Neural cell (in vitro differentiated cells): ENCODE data around the gene TTC9B. TPM values are rescaled to one million over a fixed set of nuclear protein-coding genes. Genes with fewer than 3 reads are reported as not detected.

ENCODE experiments used
- H2AFZ ChIP-seq: fragments of 200-600, 300-800 bp; sonication (generic), shearing (Covaris generic); 2 replicates; pipeline ENCODE4 v1.6.0; 2014; ENCODE audit warnings: low read depth, mild to moderate bottlenecking, antibody characterized with exemption, low read length, moderate library complexity
- H3F3A ChIP-seq: fragments of 200-600 bp; shearing (Covaris generic); 2 replicates; pipeline ENCODE4 v1.6.1; 2016; ENCODE audit warnings: mild to moderate bottlenecking, moderate library complexity, mixed read lengths, antibody characterized with exemption, low read length; ENCODE audit not compliant: insufficient read depth, poor library complexity, severe bottlenecking
- H3K27ac ChIP-seq: fragments of 200-600, 300-800 bp; sonication (generic), shearing (Covaris generic); 2 replicates; pipeline ENCODE4 v1.5.1; 2014; ENCODE audit warnings: mild to moderate bottlenecking, low read length, moderate library complexity
- H3K27me3 ChIP-seq: fragments of 300-800, 200-600 bp; sonication (generic), shearing (Covaris generic); 2 replicates; pipeline ENCODE4 v1.6.0; 2014; ENCODE audit warnings: mild to moderate bottlenecking, low read depth, low read length, moderate library complexity; ENCODE audit not compliant: insufficient read depth
- H3K36me3 ChIP-seq: fragments of 300-800, 200-600 bp; sonication (generic), shearing (Covaris generic); 2 replicates; pipeline ENCODE4 v1.5.1; 2014; ENCODE audit warnings: mild to moderate bottlenecking, antibody characterized with exemption, low read length, moderate library complexity; ENCODE audit not compliant: insufficient read depth
- H3K4me2 ChIP-seq: fragments of 300-800, 200-600 bp; sonication (generic), shearing (Covaris generic); 2 replicates; pipeline ENCODE4 v1.6.0; 2014; ENCODE audit warnings: mild to moderate bottlenecking, low read length
- H3K4me3 ChIP-seq: fragments of 300-800, 200-600 bp; sonication (generic), shearing (Covaris generic); 2 replicates; pipeline ENCODE4 v1.5.1; 2014; ENCODE audit warnings: mild to moderate bottlenecking, low read length, moderate library complexity
- H3K79me2 ChIP-seq: fragments of 200-600 bp; shearing (Covaris generic); replicated peaks from 2 replicates; pipeline ENCODE4 v1.6.0; 2014; ENCODE audit warnings: mild to moderate bottlenecking, low read length, moderate library complexity; ENCODE audit not compliant: insufficient read depth
- H3K9ac ChIP-seq: fragments of 300-800, 200-600 bp; sonication (generic), shearing (Covaris generic); 2 replicates; pipeline ENCODE4 v1.6.1; 2016; ENCODE audit warnings: mild to moderate bottlenecking, low read length, mixed read lengths
- H3K9me2 ChIP-seq: fragments of 200-600 bp; shearing (Covaris generic); 2 replicates; pipeline ENCODE4 v1.6.1; 2016; ENCODE audit warnings: mild to moderate bottlenecking, low read length, mixed read lengths; ENCODE audit not compliant: insufficient read depth
- H3K9me3 ChIP-seq: fragments of 200-600, 300-800 bp; sonication (generic), shearing (Covaris generic); 2 replicates; pipeline ENCODE4 v1.6.1; 2016; ENCODE audit warnings: mild to moderate bottlenecking, mixed run types, low read length, moderate library complexity, mixed read lengths
- H4K20me1 ChIP-seq: fragments of 200-600 bp; shearing (Covaris generic); 2 replicates; pipeline ENCODE4 v1.6.1; 2016; ENCODE audit warnings: mild to moderate bottlenecking, mixed run types; ENCODE audit not compliant: insufficient read depth
- EP300 ChIP-seq: fragments of 450-650 bp; conservative IDR thresholded peaks from 2 replicates; pipeline ENCODE4 v1.6.1; 2014; ENCODE audit warnings: antibody characterized with exemption, mild to moderate bottlenecking, moderate library complexity; ENCODE audit not compliant: poor library complexity, severe bottlenecking
- EZH2 ChIP-seq: fragments of 200-600, 300-800 bp; shearing (Covaris generic), sonication (generic); IDR thresholded peaks from 2 replicates; pipeline ENCODE4 v1.6.1; 2014; ENCODE audit warnings: antibody characterized with exemption, low read length, borderline replicate concordance, mild to moderate bottlenecking; ENCODE audit not compliant: insufficient read depth, poor library complexity, severe bottlenecking
- MXI1 ChIP-seq: fragments of 450-650 bp; conservative IDR thresholded peaks from 2 replicates; pipeline ENCODE4 v1.6.1; 2014; ENCODE audit warnings: antibody characterized with exemption, mild to moderate bottlenecking; ENCODE audit not compliant: poor library complexity, severe bottlenecking
- POLR2AphosphoS5 ChIP-seq: IDR thresholded peaks from 2 replicates; pipeline ENCODE4 v1.6.1; 2012
- RAD21 ChIP-seq: fragments of 450-650 bp; conservative IDR thresholded peaks from 2 replicates; pipeline ENCODE4 v1.6.1; 2014; ENCODE audit warnings: antibody characterized with exemption, mild to moderate bottlenecking, moderate library complexity
- SMC3 ChIP-seq: fragments of 450-650 bp; conservative IDR thresholded peaks from 2 replicates; pipeline ENCODE4 v1.6.1; 2014; ENCODE audit warnings: antibody characterized with exemption, mild to moderate bottlenecking, moderate library complexity; ENCODE audit not compliant: poor library complexity
- TAF1 ChIP-seq: IDR thresholded peaks from 2 replicates; pipeline ENCODE4 v1.6.1; 2012; ENCODE audit warnings: low read depth
- polyA plus RNA-seq: library from polyadenylated mRNA; depleted of rRNA; stranded (reverse); fragments of >200 nt; gene quantifications from 2 replicates; pipeline ENCODE4 v1.2.3, GENCODE V29; 2014
- TF ChIP-seq, protein P1 (sequence below): IDR thresholded peaks from 2 replicates; pipeline ENCODE4 v1.6.1; 2012; ENCODE audit warnings: borderline replicate concordance
- TF ChIP-seq, protein P2 (sequence below): fragments of 450-650 bp; IDR thresholded peaks from 2 replicates; pipeline ENCODE4 v1.5.1; 2014; ENCODE audit warnings: antibody characterized with exemption, mild to moderate bottlenecking, moderate library complexity; ENCODE audit not compliant: poor library complexity, severe bottlenecking

Gene TTC9B
- polyA plus RNA-seq, 1 donor from 2014 or later: 111 TPM

DNA sequence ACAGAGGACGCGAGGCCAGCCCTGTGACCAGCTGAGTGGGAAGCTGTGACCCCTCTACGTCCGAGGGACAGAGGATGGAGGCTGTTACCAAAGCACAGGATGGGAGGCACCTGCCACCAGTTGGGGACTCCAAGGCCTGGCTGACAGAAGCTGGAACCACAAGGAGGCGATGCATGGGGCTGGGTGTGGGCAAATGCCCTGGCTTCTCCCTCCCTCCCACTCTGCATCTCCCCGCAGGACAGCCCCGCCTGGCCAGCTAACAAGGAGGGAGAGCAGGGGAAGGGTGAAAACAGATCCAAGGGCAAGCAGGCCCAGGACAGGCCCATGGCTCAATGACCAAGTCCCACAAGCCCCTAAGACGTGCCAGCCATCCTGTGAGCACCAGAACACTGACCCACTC lies 38.3 kb upstream of the TTC9B start:
- Histone ChIP-seq H3K27me3 (no peaks in the 10 kb centered on the region), H2AFZ (no peak overlapping the region), H3K79me2 (no peaks in the 10 kb centered on the region), H3F3A (no peaks in the 10 kb centered on the region), H3K27ac (no peak overlapping the region), H4K20me1 (no peaks in the 10 kb centered on the region), H3K9me3 (no peaks in the 10 kb centered on the region), H3K4me3 (no peak overlapping the region), H3K36me3 (no peaks in the 10 kb centered on the region), H3K9me2 (no peaks in the 10 kb centered on the region), H3K4me2 (no peak overlapping the region), H3K9ac (no peak overlapping the region)
- TF ChIP-seq MXI1 (no peak), POLR2AphosphoS5 (no peak), EP300 (no peak), RAD21 (no peak), SMC3 (no peak), EZH2 (no peak), TAF1 (no peak)
- TF ChIP-seq, protein P1, sequence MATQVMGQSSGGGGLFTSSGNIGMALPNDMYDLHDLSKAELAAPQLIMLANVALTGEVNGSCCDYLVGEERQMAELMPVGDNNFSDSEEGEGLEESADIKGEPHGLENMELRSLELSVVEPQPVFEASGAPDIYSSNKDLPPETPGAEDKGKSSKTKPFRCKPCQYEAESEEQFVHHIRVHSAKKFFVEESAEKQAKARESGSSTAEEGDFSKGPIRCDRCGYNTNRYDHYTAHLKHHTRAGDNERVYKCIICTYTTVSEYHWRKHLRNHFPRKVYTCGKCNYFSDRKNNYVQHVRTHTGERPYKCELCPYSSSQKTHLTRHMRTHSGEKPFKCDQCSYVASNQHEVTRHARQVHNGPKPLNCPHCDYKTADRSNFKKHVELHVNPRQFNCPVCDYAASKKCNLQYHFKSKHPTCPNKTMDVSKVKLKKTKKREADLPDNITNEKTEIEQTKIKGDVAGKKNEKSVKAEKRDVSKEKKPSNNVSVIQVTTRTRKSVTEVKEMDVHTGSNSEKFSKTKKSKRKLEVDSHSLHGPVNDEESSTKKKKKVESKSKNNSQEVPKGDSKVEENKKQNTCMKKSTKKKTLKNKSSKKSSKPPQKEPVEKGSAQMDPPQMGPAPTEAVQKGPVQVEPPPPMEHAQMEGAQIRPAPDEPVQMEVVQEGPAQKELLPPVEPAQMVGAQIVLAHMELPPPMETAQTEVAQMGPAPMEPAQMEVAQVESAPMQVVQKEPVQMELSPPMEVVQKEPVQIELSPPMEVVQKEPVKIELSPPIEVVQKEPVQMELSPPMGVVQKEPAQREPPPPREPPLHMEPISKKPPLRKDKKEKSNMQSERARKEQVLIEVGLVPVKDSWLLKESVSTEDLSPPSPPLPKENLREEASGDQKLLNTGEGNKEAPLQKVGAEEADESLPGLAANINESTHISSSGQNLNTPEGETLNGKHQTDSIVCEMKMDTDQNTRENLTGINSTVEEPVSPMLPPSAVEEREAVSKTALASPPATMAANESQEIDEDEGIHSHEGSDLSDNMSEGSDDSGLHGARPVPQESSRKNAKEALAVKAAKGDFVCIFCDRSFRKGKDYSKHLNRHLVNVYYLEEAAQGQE: no peak
- TF ChIP-seq, protein P2, sequence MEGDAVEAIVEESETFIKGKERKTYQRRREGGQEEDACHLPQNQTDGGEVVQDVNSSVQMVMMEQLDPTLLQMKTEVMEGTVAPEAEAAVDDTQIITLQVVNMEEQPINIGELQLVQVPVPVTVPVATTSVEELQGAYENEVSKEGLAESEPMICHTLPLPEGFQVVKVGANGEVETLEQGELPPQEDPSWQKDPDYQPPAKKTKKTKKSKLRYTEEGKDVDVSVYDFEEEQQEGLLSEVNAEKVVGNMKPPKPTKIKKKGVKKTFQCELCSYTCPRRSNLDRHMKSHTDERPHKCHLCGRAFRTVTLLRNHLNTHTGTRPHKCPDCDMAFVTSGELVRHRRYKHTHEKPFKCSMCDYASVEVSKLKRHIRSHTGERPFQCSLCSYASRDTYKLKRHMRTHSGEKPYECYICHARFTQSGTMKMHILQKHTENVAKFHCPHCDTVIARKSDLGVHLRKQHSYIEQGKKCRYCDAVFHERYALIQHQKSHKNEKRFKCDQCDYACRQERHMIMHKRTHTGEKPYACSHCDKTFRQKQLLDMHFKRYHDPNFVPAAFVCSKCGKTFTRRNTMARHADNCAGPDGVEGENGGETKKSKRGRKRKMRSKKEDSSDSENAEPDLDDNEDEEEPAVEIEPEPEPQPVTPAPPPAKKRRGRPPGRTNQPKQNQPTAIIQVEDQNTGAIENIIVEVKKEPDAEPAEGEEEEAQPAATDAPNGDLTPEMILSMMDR: no peak

DNA sequence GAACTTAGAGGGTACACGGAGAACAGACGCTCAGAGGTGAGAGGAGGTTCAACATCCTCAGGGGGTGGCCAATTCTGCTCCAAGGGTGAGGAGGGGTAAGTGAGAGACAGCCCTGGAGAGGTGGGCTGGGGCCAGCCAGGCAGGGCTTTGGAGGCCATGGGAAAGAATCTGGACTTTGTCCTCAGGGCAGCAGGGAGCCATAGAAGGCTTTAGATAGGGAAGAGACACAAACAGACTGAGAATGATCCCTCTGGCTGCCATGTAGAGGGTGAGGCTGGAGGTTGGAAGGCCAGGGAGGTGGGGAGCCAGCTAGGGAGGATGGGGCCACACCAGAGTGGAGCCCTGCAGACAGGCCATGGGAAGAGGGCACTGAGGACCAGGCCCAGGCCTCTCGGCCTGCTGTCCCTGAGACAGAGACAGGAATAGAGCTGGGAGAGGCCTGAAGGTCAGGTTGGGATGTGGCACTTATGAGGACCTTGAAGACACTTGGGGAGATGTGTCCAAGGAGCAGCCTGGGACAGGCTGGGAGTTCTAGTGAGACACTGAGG lies 37.5 kb upstream of the TTC9B start:
- no peak overlapping the region for H3K9ac ChIP-seq
- H3K9me3 ChIP-seq: no peaks in the 10 kb centered on the region
- H3K79me2 ChIP-seq: no peaks in the 10 kb centered on the region
- H3K9me2 ChIP-seq: no peaks in the 10 kb centered on the region
- H3K4me2 ChIP-seq: no peak overlapping the region
- no peaks in the 10 kb centered on the region for H3K27me3 ChIP-seq
- H3F3A ChIP-seq: no peaks in the 10 kb centered on the region
- no peak overlapping the region for H3K4me3 ChIP-seq
- H4K20me1 ChIP-seq: no peaks in the 10 kb centered on the region
- H3K27ac ChIP-seq: no peak overlapping the region
- no peak overlapping the region for H2AFZ ChIP-seq
- TF ChIP-seq EP300 (no peak), RAD21 (no peak), MXI1 (no peak), SMC3 (no peak), TAF1 (no peak), POLR2AphosphoS5 (no peak), EZH2 (no peak)
- TF ChIP-seq, protein P1: no peak
- TF ChIP-seq, protein P2: no peak
- no peaks in the 10 kb centered on the region for H3K36me3 ChIP-seq
